Heart left ventricle (tissue), 16 donors: Measurements from ENCODE around the gene MESP1. TPM values are rescaled to one million over a fixed set of nuclear protein-coding genes. Genes with fewer than 3 reads are reported as not detected.

ENCODE experiments used
- ATAC-seq, 4 donors: fragments of 200-7000 bp; cut with Tn5 transposase; one replicate each; pipeline ENCODE4 v1.9.1; 2020 to 2022; ENCODE audit warnings: moderate library complexity in 4 of 4, mild to moderate bottlenecking in 3 of 4, moderate number of reproducible peaks in 1 of 4
- DNase-seq, 5 donors: peaks; one replicate each; pipeline ENCODE4 v3.0.0-alpha.2; 2020
- H3K27ac ChIP-seq, 12 donors: fragments of 200-600 bp; sonication (generic) in 4 of 12; one replicate each; pipeline versions ENCODE4 v1.5.0 to v1.8.0; 2016 to 2022; ENCODE audit warnings: mild to moderate bottlenecking in 2 of 12
- H3K27me3 ChIP-seq, 9 donors: fragments of 200-600 bp; sonication (generic) in 2 of 9; one replicate each; pipeline versions ENCODE4 v1.5.1 to v1.8.0; 2016 to 2022; ENCODE audit warnings: mild to moderate bottlenecking in 3 of 9
- H3K36me3 ChIP-seq, 9 donors: fragments of 200-600 bp; sonication (generic) in 2 of 9; one replicate each; pipeline versions ENCODE4 v1.5.0 to v1.8.0; 2018 to 2022; ENCODE audit warnings: mild to moderate bottlenecking in 2 of 9
- H3K4me1 ChIP-seq, 12 donors: fragments of 200-600 bp; sonication (generic) in 4 of 12; one replicate each; pipeline versions ENCODE4 v1.5.0 to v1.8.0; 2016 to 2022; ENCODE audit warnings: mild to moderate bottlenecking in 3 of 12
- H3K4me3 ChIP-seq, 12 donors: fragments of 200-600 bp; sonication (generic) in 4 of 12; one replicate each; pipeline versions ENCODE4 v1.5.0 to v1.8.0; 2017 to 2022; ENCODE audit warnings: mild to moderate bottlenecking in 9 of 12, moderate library complexity in 4 of 12
- H3K9me3 ChIP-seq, 12 donors: fragments of 200-600 bp; sonication (generic) in 4 of 12; one replicate each; pipeline versions ENCODE4 v1.5.0 to v1.8.0; 2016 to 2022; ENCODE audit warnings: mild to moderate bottlenecking in 1 of 12
- POLR2A ChIP-seq, 2 donors: fragments of 450-650 bp; IDR thresholded peaks; one replicate each; pipeline ENCODE4 v1.6.1; 2017; ENCODE audit warnings: antibody characterized with exemption in 2 of 2, mild to moderate bottlenecking in 2 of 2, moderate library complexity in 2 of 2
- WGBS, 4 donors: extraction: QIAGEN DNeasy Blood & Tissue Kit in 2 of 4; methylation state at CpG; one replicate each; pipeline versions ENCODE4 v1.1.5 to v1.1.7; 2013 to 2018; 5-methylcytosine and 5-hydroxymethylcytosine counted together
- intact Hi-C, 10 donors: fragments of 100-400 bp; cut with DNase I; formaldehyde crosslinking; loops; one replicate each; pipeline versions ENCODE4 v1.11.1 to v1.14.2; 2022
- polyA plus RNA-seq, 2 donors: library from polyadenylated mRNA; stranded (reverse); fragments of 200-250 nt; gene quantifications; one replicate each; pipeline ENCODE4 v1.2.3, GENCODE V29; 2013
- total RNA-seq, 9 donors: library from RNA; depleted of rRNA in 2 of 9; stranded (reverse); fragments of >200 nt in 2 of 9; fragmentation: NEBNext Ultra II Directional in 3 of 9; extraction: Animal tissue kit (Norgen Biotek cat#: 25700) in 3 of 9; gene quantifications; one replicate each; pipeline versions ENCODE4 v1.1.0 to v1.2.4, GENCODE V29; 2016 to 2023
- TF ChIP-seq, protein P1 (sequence below), 12 donors: fragments of 200-600 bp; sonication (generic) in 4 of 12; IDR thresholded peaks; one replicate each; pipeline versions ENCODE4 v1.5.0 to v1.8.0; 2018 to 2022; ENCODE audit warnings: antibody characterized with exemption in 12 of 12, mild to moderate bottlenecking in 5 of 12
- donor health status: ischemic (EF 13 %, LVEDD 7.1; RV severe dilation, severe dysfunction).
- donor health status: healthy with polysubstance abuse.
- donor health status: DM: no; HTN: yes; CAD: no.
- donor health status: DM: no; HTN: no; CAD: no.
- donor health status: ischemic (EF 25% LVEDD 6.9; RV normal size, moderate dysfunction).
- donor health status: ischemic (EF 25% LVEDD 5.7; RV mildly dilated, moderate dysfunction).
- donor health status: healthy.
- donor health status: DM: yes; HTN: yes; CAD: no.
- donor health status: ischemic (EF 35%, LVEDD 5.7; RV mildly dilated, moderate dysfunction).
- donor health status: nonischemic (EF 11% LVEDD 7.7; RV severe dilation, severe dysfunction).
- donor health status: DM: yes; HTN: yes; CAD: no.
- donor health status: PGD.
- donor health status: ischemic (EF 29% LVEDD 5.4; RV normal size, mild dysfunction).
- donor health status: nonischemic (EF 23%, LVEDD 6.1; RV moderate dilation, normal function).

The MESP1 gene
- total and polyA plus RNA-seq, 11 donors: 0.43 to 6.9 (median 5.1) TPM

- no peak for ATAC-seq
- Histone ChIP-seq H3K27me3 (no peaks in the 10 kb centered on the region), H3K36me3 (no peaks in the 10 kb centered on the region), H3K27ac (no peak overlapping the region), H3K4me3 (no peak overlapping the region), H3K4me1 (peaks cover 0 to 12% (median 0%) of the 10 kb centered on the region in 12 donors), H3K9me3 (no peaks in the 10 kb centered on the region)
- 85 to 89% (median 85%) methylated on average over 8 of the region's 8 CpGs for WGBS, 4 donors
- TF ChIP-seq POLR2A (IDR thresholded peaks at IDR 0.05): no peak
- TF ChIP-seq, protein P1, sequence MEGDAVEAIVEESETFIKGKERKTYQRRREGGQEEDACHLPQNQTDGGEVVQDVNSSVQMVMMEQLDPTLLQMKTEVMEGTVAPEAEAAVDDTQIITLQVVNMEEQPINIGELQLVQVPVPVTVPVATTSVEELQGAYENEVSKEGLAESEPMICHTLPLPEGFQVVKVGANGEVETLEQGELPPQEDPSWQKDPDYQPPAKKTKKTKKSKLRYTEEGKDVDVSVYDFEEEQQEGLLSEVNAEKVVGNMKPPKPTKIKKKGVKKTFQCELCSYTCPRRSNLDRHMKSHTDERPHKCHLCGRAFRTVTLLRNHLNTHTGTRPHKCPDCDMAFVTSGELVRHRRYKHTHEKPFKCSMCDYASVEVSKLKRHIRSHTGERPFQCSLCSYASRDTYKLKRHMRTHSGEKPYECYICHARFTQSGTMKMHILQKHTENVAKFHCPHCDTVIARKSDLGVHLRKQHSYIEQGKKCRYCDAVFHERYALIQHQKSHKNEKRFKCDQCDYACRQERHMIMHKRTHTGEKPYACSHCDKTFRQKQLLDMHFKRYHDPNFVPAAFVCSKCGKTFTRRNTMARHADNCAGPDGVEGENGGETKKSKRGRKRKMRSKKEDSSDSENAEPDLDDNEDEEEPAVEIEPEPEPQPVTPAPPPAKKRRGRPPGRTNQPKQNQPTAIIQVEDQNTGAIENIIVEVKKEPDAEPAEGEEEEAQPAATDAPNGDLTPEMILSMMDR (IDR thresholded peaks at IDR 0.05): no peak
- no peak for DNase-seq
- intact Hi-C loops: loop anchor here in 5 of 10 donors (10.0 kb wide), 3 partner anchors 226 to 326 kb away; no protein-coding TSS in a partner anchor
These were observed 7.9 kb upstream of the MESP1 start for GRCh38 chr15:89758981-89759380.

GRCh38 chr15:89758283-89758682 lies 7.2 kb upstream of the MESP1 start:
- Histone ChIP-seq H3K9me3 (no peaks in the 10 kb centered on the region), H3K27me3 (no peaks in the 10 kb centered on the region), H3K27ac (no peak overlapping the region), H3K4me3 (no peak overlapping the region), H3K4me1 (peaks cover 0 to 12% (median 0%) of the 10 kb centered on the region in 12 donors), H3K36me3 (no peaks in the 10 kb centered on the region)
- intact Hi-C loops: loop anchor here in 5 of 10 donors (10.0 kb wide), 3 partner anchors 227 to 327 kb away; no protein-coding TSS in a partner anchor
- TF ChIP-seq, protein P1 (IDR thresholded peaks at IDR 0.05): no peak
- TF ChIP-seq POLR2A (IDR thresholded peaks at IDR 0.05): no peak
- ATAC-seq (peak in 1 of 4 donors; percentile 8), DNase-seq (no peak)
- WGBS, 4 donors: 84 to 95% (median 90%) methylated on average over 6 to 8 of the region's 8 CpGs

DNA sequence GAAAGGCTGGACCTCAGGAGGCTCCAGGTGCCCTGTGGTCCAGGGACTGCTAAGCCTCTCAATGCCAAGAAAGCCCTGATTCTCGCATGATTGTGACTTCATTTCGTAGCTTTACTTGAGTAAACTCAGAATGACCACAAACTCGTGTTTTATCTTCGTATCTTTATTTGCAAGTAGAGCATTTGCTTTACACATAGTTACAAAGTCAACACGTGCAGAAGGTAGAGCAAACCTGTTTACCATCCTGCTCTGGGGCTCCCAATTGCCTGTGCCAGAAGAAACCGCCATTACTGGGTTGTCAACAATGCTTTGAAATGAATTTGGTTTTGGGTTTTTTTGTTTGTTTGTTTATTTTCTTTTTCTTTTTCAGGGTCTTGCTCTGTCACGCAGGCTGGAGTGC lies 5.8 kb upstream of the MESP1 start:
- intact Hi-C loops: loop anchor here in 5 of 10 donors (10.0 kb wide), 3 partner anchors 228 to 328 kb away; no protein-coding TSS in a partner anchor
- H3K4me3 ChIP-seq: no peak overlapping the region
- no peak overlapping the region for H3K27ac ChIP-seq
- no peaks in the 10 kb centered on the region for H3K9me3 ChIP-seq
- DNase-seq: no peak
- no peak for ATAC-seq
- TF ChIP-seq POLR2A (IDR thresholded peaks at IDR 0.05): no peak
- TF ChIP-seq, protein P1 (IDR thresholded peaks at IDR 0.05): no peak
- H3K36me3 ChIP-seq: no peaks in the 10 kb centered on the region
- H3K4me1 ChIP-seq: peaks cover 0 to 12% (median 0%) of the 10 kb centered on the region in 12 donors
- WGBS, 4 donors: 75 to 77% (median 76%) methylated on average over 7 of the region's 7 CpGs
- no peaks in the 10 kb centered on the region for H3K27me3 ChIP-seq

DNA sequence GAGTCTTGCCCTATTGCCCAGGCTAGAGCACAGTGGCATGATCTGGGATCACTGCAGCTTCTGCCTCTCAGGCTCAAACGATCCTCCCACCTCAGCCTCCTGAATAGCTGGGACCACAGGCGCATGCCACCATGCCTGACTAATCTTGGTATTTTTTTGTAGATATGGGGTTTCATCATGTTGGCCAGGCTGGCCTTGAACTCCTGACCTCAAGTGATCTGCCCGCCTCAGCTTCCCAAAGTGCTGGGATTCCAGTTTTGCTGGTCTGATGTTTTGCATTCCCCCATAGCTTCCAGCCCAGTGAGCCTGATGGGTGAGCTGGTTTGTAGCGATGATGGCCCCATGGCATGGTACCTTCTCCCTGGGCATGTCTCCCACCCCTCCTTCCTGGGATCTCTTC lies 4.7 kb upstream of the MESP1 start:
- Histone ChIP-seq H3K27me3 (no peaks in the 10 kb centered on the region), H3K4me1 (peaks cover 0 to 13% (median 5%) of the 10 kb centered on the region in 12 donors), H3K27ac (no peak overlapping the region), H3K9me3 (no peaks in the 10 kb centered on the region), H3K36me3 (no peaks in the 10 kb centered on the region), H3K4me3 (no peak overlapping the region)
- ATAC-seq: no peak
- 87 to 91% (median 87%) methylated on average over 4 of the region's 4 CpGs for WGBS, 4 donors
- TF ChIP-seq, protein P1 (IDR thresholded peaks at IDR 0.05): no peak
- no peak for TF ChIP-seq POLR2A (IDR thresholded peaks at IDR 0.05)
- no peak for DNase-seq
- intact Hi-C loops: loop anchor here in 5 of 10 donors (10.0 kb wide), 3 partner anchors 229 to 329 kb away; no protein-coding TSS in a partner anchor
